NCI-H187 treated with DMSO at 0.1 percent for 48 hours (cell line): ENCODE results near the gene SLC27A2.
"Not testable (repeated sequence)": the region's sequence is repeated elsewhere in the genome, so short reads cannot be mapped to it uniquely, and the experiment has no call there.

Source experiments
- DNase-seq: peaks from one replicate; lab custom pipeline; 2025; lab: John Stamatoyannopoulos, UW

The SLC27A2 gene

DNA sequence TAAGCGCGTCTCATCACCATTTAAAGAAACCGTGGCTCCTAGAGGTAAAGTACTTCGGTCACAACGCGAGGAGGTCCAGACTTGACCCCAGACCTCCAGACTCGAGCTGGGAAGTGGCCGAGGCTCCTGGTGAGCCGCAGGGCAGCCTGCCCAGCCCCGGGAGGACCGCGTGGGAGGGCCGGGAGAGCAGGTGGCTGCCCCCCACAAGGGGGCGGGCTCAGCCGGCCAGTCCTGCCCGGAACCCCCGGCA lies at the start of gene SLC27A2:
Gene SLC27A2, plus strand, starts transcription at position 228 of the 250 bp plus-strand sequence. CDS start 232 bp downstream, outside the sequence.
- DNase-seq = no peak

DNA sequence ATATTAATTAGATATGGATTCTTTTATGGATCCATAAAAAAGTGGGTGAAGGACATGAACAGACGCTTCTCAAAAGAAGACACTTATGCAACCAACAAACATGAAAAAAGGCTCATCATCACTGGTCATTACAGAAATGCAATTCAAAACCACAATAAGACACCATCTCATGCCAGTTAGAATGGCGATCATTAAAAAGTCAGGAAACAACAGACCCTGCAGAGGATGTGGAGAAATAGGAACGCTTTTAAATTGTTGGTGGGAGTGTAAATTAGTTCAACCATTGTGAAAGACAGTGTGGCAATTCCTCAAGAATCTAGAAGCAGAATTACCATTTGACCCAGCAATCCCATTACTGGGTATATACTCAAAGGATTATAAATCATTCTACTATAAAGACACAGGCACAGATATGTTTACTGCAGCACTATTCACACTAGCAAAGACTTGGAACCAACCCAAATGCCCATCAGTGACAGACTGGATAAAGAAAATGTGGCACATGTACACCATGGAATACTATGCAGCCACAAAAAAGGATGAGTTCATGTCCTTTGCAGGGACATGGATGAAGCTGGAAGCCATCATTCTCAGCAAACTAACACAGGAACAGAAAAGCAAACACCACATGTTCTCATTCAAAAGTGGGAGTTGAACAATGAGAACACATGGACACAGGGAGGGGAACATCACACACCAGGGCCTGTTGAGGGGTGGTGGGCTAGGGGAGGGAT lies 49.6 kb upstream of the SLC27A2 start:
- DNase-seq = not testable (repeated sequence)

DNA sequence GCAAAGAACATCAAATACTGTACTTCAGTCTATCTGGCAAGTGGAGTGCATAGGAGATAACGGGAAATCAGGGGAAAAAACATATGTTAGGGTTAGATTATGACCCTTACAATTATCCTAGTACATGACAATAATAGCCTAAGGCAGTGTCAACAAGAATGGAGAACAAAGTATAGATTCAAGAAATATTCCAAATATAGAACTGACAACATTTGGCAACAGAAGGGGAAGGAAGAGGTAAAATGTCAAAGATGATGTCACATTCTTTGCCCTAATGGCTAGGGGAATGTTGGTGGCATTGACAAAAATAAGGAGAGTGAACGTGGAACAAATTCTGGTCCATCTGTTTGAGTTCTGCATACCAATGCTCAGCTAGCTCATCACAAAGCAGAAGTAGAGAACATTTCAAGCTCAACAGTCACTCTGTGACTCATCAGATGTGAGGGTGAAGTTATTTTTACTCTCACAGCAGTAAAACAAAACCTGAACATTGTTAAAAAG lies 47.4 kb upstream of the SLC27A2 start:
- no peak for DNase-seq

DNA sequence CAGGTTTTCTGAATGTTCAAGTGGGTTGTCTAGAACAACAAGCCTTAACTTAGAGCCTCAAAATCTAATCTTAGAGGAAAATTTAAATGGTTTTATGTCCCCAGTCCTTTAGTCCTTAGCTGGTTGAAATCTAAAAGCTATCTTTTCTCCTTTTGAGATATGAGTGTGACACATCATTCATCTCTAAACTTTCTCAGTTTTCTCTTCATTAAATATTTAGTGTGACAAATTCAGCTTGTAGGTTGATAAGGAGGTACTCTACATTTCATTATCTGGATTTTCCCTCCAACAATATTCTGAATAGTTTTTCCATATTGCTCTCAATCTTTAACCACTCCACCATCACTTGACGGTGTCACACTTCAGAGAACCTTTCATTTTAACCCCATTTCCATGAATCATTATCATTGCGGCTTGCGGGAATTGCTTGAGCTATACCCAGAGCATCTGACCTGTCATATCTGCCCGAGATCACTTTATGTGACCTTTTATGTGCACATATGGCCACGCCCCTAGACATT lies 46.9 kb upstream of the SLC27A2 start:
- DNase-seq = no peak

DNA sequence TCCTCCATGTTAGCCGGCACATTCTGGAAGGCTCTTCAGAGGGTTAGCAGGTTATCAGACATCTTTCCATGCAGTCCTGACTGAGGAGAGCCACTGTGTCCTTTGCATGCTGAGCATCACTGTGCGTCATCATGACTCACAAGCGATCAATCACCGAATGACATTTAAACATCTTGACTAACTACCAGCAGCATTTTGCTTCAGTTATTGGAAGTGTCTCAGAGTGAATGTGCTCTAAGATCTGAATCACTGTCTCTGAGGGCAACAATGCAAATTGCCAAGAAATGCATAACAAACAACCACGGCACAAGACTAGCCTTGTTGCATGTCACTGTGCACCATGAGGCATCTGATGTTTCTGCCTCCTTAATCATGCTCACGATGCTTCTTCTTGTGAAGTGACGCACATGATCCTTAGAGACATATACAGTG lies 44.6 kb upstream of the SLC27A2 start:
- no peak for DNase-seq

DNA sequence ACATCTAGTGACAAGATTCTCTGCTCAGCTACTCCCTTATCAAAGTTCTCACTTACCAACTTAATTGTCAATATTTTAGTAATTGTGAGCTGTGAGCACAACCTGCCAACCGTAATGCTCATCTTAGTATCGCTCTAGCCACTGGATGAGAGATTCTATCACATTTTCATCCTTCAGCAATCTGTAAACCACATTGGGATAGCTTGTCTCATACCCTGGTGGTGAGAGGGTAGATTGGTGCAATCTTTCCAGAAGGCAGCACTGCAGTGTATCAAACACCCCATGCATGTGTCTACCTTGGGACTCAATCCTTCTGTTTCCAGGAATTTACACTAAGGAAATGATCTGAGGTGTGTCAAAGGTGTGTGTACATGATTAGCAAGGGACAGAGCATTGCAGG lies 44.1 kb upstream of the SLC27A2 start:
- no peak for DNase-seq

DNA sequence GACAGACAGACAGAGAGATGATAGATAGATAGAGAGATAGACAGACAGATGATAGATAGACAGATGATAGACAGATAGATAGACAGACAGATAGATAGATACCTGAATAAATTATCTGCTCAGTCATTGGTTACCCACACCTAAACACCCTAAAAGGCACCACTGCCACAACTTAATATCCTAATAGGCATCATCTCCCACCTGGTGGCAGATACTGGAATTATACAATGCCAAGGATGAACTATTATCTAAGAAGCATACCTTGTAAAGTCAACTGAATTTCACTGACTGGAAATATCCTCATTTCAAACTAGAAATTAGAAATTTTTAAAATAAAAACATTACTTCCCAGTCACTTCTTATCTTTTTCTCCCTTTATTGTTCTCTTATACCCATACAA lies 43.6 kb upstream of the SLC27A2 start:
- no peak for DNase-seq

DNA sequence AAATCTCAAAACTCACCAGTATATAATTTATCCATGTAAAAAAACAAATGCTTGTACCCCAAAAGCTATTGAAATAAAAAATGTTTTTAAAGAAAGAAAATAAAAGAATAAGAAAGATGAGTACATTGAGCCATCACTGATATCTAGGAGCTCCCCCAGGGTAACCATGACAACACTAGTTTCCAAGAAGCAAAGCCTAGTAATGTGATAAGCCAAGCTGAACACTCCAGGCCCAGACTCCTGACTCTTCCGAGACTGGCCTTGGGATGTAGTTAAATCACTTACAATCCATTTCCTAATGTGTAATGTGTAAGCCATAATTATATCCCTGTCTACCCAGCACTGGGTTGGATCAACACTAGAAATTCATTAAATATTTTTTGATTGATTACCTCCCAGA lies 41.9 kb upstream of the SLC27A2 start:
- DNase-seq = no peak

DNA sequence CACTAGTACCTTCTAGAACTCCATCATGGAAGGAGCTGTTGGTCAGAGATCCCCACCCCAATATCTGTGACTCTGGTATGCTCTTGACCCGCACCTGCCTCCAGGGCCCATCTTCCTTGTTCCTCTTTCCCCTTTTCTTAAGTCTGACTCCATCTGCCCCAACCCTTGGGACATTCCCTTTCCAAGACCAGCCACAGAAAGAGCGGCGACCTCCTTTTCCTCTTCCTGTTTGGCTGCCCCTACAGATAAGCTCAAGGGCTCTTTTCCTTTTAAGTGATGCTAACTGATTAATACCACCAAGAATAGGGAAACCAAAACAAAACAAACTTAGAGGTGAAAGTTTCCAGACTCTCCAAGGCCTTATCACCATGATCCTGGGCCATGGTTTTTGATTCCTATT lies 41.0 kb upstream of the SLC27A2 start:
- no peak for DNase-seq

DNA sequence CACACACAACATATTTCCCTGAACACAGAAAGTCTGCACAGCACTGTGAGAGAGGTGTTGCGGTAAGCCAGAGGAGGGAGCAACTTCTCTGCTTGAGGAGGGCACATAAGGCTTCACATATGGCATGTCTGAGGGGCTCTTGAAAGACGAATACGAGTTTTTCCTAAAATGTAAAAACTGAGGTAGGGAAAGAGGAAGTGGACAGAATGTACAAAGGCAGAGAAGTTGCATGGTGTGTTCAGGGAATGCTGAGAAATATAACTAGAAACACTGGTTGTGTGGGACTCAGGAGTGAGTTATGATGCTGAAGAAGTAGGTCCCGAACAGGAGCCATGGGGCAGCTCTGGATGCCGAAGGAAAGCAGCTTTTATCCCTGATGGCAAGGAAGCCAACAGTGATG lies 40.1 kb upstream of the SLC27A2 start:
- no peak for DNase-seq

DNA sequence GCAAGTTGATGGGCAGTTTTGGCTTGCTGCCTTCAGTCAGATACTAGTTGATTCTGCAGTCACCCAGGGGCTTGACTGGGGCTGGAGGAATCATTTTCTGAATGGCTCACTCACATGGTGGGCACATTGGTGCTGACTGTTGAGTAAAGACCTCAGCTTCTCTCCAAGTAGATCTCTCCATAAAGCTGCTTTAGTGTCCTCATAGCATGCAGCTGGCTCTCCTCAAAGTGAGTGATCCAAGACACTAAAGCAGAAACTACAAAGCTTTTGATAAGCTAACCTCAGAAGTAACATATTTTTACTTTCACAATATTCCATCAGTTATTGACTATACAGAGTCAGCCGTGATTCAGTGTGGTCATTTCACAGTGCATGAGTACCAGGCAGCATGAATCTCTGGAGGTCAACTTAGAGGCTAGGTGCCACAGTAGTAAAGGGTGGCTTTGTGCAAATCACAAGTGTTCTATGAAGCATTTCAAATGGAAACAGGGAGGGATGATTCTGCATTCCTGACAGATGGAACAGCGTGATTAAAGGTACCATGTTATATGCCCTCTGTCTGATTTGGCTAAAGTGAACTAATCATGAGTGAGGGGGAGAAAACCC lies 38.6 kb upstream of the SLC27A2 start:
- no peak for DNase-seq

DNA sequence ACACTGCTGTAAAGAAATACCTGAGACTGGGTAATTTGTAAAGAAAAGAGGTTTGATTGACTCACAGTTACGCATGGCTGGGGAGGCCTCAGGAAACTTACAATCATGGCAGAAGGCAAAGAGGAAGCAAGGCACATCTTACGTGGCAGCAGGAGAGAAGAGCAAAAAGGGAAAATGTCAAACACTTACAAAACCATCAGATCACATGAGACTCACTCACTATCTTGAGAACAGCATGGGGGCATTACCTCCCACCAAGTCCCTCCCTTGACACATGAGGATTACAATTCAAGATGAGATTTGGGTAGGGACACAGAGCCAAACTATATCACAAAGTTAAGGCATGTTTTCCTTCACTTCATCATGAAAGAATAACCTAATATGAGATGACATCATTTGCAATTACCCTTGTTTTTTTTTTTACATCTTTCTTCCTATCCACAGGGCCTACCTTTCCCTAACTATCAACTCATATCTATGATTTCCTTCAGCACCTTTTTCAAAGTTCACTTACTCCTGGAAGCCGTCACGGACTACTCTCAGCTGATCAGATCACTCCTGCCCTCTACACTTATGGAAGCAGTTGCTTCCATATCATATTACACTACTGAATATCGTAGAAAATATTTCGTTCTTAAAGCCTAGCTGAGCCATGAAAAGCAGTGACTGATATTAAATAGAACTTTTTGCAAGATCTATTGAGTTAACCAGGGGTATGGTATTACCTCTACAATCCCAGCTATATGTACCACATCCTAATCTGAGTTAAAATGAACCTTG lies 37.5 kb upstream of the SLC27A2 start:
- DNase-seq = no peak

DNA sequence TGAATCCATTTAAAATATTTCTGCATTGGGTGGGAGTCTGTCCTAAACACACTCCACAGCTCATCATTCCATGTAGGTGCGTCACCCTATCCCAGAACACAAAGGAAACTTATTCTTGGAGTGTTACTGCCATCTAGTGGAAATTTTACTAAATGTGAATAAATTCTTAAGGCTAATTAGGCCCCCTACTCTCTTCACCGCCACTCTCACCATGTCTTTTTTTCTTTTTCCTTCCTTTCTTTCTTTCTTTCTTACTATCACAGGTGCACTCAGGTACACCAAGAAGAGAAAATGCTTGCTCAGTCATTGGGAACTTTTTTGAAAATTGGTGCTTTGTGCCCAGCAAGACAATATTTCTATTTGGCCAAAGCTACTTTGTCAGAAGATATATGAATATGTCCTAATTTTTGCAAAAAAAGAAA lies 36.5 kb upstream of the SLC27A2 start:
- DNase-seq = peak; percentile 4

DNA sequence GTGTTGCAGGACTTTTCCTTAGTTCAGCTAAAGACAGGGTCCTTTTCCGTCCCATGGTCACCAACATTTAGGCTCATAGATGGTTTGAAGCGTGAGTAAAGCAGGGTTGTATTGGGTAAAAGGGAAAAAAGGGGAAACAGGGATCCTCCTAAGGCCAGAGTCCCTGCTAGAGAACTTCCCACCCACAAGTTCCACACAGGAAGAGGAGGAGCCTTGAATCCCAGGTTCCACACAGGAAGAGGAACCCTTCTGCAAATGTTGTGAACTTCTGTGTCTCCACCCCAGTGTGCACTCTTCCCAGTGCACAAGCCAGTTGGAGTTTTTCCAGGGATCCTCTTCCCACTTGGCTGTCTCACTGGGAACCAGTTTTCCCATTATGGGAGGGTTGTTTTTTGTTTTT lies 35.4 kb upstream of the SLC27A2 start:
- no peak for DNase-seq

DNA sequence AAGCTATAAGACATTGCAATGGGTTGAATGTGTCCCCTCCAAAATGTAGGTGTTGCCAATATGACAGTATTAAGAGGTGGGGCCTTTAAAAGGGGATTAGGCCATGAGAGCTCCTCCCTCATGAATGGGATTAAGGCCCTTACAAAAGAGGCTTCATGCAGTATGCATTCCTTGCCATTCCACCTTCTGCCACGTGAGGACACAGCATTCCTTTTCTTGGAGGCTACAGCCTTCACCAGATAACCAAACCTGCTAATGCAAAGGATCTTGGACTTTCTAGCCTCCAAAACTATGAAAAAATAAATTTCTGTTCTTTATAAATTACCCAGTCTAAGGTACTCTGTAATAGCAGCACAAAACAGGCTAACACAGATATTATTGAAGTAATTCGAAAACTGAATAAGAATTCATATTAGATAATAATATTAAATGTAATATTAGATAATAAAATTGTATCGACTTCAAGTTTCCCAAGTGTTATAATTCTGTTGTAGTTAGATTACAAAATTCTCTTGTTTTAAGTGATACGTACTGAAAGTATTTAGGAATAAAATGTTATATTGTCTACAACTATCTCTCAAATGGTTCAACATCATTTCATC lies 33.5 kb upstream of the SLC27A2 start:
- no peak for DNase-seq

DNA sequence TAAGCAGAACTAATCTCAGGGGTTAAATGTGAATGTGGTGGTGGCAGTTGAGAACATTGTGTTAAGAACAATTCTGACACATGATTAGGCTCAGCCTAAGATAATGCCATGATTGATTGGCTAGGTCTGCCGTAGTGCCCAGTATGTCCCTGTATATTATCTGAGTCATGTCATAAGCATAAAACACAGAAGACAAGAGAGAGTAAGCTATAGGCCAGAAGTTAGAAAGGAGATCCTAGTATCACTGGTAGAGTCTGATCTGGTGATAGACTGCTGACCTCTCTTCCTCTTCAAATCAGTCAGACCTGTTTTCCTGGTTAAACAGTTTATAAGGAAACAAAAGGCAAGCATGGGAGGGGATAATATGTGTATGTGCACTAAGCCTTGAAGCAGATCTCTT lies 32.9 kb upstream of the SLC27A2 start:
- no peak for DNase-seq

DNA sequence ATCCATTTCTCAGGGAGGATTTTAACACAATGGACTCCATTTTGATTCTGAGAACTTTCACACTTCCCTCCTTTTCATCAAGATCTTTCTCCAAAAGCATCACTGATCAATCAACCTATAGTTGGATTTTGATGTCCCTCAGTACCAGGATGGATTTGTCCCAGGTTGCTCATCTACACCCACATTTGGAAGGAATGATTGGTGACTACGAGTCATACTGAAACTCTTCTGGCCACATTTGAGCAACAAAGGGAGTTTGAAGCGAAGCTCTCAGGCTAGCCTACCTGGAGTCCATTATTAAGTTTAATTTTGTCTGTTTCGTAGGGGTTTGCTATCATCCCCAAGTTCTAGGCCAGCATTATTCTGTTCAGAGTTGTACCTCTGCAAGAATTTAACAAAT lies 31.6 kb upstream of the SLC27A2 start:
- no peak for DNase-seq

DNA sequence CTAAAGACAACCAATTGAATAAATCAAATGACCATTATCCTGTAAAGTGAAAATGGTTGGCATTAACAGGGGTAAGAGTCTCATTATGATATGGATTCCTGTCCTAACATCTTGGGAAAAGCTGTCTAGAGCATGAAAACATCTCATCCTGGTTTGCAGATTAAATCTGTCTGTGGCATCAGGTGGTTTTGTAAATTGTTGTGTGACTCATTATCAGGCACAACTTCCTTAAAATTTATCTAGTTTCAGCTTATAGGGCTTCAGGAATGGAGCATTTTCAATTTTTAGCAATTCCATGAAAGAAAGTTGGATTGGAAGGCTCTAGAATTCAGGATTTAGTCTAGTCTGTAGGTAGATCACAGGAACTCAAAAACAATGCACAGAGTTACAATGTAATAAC lies 31.1 kb upstream of the SLC27A2 start:
- DNase-seq = no peak

DNA sequence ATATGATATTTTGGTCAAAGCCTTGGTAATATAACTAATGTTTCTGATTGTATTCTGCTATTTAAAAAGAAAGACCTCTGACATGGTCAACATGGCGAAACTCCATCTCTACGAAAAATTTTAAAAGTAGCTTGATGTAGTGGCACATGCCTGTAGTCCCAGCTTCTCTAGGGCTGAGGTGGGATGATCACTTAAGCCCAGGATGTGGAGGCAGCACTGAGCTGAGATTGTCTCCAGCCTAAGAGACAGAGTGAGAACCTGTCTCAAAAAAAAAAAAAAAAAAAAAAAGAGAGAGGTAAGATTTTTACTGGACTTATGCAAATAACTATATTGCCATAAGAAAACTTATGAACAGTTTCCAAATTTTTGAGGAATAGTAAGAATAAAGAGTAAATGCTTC lies 30.5 kb upstream of the SLC27A2 start:
- no peak for DNase-seq

DNA sequence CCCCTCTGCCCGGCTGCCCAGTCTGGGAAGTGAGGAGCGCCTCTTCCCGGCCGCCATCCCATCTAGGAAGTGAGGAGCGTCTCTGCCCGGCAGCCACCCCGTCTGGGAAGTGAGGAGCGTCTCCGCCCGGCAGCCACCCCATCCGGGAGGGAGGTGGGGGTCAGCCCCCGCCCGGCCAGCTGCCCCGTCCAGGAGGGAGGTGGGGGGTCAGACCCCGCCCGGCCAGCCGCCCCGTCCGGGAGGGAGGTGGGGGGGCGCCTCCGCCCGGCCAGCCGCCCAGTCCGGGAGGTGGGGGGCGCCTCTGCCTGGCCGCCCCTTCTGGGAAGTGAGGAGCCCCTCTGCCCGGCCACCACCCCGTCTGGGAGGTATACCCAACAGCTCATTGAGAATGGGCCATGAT lies 23.8 kb upstream of the SLC27A2 start:
- not testable (repeated sequence) for DNase-seq

DNA sequence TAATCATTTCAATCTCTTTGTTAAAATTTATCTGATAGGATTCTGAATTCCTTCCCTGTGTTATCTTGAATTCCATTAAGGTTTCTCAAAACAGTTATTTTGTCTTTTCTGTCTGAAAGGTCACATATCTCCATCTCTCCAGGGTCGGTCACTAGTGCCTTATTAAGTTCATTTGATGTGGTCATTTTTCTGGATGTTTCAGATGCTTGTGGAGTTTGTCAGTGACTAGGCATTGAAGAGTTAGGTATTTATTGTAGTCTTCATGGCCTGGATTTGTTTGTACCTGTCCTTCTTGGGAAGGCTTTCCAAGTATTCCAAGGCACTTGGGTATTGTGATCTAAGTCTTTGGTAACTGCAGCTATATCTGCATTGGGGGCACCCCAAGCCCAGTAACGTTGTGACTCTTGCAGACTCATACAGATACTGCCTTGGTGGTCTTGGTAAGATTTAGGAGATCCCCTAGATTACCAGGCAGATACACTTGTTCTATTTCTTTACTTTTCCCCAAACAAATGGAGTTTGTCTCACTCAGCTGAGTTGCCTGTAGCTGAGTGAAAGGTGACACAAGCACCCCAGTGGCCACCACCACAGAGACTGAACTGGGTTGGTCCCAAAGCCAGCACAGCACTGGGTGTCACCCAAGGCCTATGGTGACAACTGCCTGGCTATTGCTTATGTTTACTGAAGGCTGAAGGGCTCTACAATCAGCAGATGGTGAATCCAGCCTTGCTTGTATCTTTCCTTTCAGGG lies 18.9 kb upstream of the SLC27A2 start:
- no peak for DNase-seq
